ENCODE data around the gene HADHB. TPM values are rescaled to one million over a fixed set of nuclear protein-coding genes. Genes with fewer than 3 reads are reported as not detected.
"Not testable (repeated sequence)": the region's sequence is repeated elsewhere in the genome, so short reads cannot be mapped to it uniquely, and the experiment has no call there.

The HADHB gene
- total and polyA plus RNA-seq, 2 experiments from 2014 or later: 131 to 133 TPM

- WGBS (ENCODE audit: low lambda C conversion rate, missing lambda C conversion rate): 100% methylated on average over 1 of the region's 1 CpG
- no peak overlapping the region for H3K4me3 ChIP-seq
- TF ChIP-seq EZH2phosphoT487 (IDR thresholded peaks at IDR 0.05; ENCODE audit: low read depth, severe bottlenecking, unreplicated experiment) (no peak), CTCF (IDR thresholded peaks at IDR 0.05; ENCODE audit: poor library complexity) (no peak), EZH2 (IDR thresholded peaks at IDR 0.05; ENCODE audit: borderline replicate concordance) (no peak)
- no peak overlapping the region for H3K27ac ChIP-seq
- H3K4me1 ChIP-seq (ENCODE audit: insufficient read depth): no peaks in the 10 kb centered on the region
- no peaks in the 10 kb centered on the region for H3K79me2 ChIP-seq
- H2AFZ ChIP-seq: no peak overlapping the region
- no peaks in the 10 kb centered on the region for H3K27me3 ChIP-seq
- H3K9me2 ChIP-seq (replicated peaks; ENCODE audit: insufficient read depth): no peaks in the 10 kb centered on the region
- no peak overlapping the region for H3K4me2 ChIP-seq
- H3K9me3 ChIP-seq (ENCODE audit: low read depth): no peaks in the 10 kb centered on the region
- no peak for DNase-seq (ENCODE audit: low spot score)
- H4K20me1 ChIP-seq (ENCODE audit: insufficient read depth, poor library complexity, severe bottlenecking): no peaks in the 10 kb centered on the region
- H3K36me3 ChIP-seq (replicated peaks; ENCODE audit: insufficient read depth, low read depth): no peaks in the 10 kb centered on the region
Measured at GRCh38 chr2:26326514-26326913, 81.8 kb downstream of the HADHB start.

DNA sequence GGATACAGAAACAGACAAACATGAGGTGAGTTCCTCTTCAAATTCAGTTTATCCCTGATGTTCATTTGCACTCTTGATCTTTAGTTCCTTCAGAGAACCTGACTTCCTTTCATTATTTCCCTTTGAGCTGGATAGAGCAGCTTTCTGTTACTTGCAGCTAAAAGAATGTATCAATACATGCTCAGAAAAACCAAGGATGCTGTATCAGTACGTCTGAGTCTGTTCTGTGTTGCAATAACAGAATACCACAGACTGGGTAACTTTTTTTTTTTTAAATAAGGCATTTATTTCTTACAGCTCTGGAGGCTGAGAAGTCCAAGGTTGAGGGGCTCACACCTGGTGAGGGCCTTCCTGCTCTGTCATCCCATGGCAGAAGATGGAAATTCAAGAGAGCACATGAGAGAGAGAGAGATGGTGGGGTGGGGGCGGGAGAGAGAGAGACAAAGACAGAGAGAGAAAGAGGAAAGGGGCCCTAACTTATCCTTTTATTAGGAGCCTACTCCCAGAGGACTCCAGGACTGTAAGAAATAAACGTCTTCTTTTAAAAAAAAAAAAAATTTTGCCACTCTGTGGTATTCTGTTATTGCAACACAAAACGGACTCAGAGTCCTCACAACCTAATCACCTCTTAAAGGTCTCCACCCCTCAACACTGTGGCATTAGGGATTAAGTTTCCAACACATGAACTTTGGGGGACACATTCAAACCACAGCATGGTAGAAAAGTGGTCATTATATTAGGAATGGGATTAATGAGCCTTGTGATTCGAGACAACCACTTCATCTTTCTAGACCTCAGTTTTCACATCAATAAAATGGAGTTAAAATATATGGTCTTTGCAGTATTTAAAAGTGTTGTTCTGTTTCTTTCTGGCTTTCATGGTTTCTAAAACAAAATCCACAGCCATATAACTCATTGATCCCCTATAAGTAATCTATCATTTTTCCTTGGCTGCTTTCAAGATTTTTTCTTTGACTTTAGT lies 82.8 kb downstream of the HADHB start:
- Histone ChIP-seq H3K79me2 (no peaks in the 10 kb centered on the region), H3K9me3 (ENCODE audit: low read depth) (no peaks in the 10 kb centered on the region), H3K27ac (no peak overlapping the region), H3K4me1 (ENCODE audit: insufficient read depth) (no peaks in the 10 kb centered on the region), H3K36me3 (replicated peaks; ENCODE audit: insufficient read depth, low read depth) (no peaks in the 10 kb centered on the region), H3K4me3 (no peak overlapping the region), H3K27me3 (no peaks in the 10 kb centered on the region), H2AFZ (no peak overlapping the region), H4K20me1 (ENCODE audit: insufficient read depth, poor library complexity, severe bottlenecking) (no peaks in the 10 kb centered on the region), H3K4me2 (no peak overlapping the region), H3K9me2 (replicated peaks; ENCODE audit: insufficient read depth) (no peaks in the 10 kb centered on the region)
- TF ChIP-seq EZH2 (IDR thresholded peaks at IDR 0.05; ENCODE audit: borderline replicate concordance): no peak
- no peak for TF ChIP-seq CTCF (IDR thresholded peaks at IDR 0.05; ENCODE audit: poor library complexity)
- TF ChIP-seq EZH2phosphoT487 (IDR thresholded peaks at IDR 0.05; ENCODE audit: low read depth, severe bottlenecking, unreplicated experiment): no peak
- no peak for DNase-seq (ENCODE audit: low spot score)
- 60% methylated on average over 4 of the region's 5 CpGs for WGBS (ENCODE audit: low lambda C conversion rate, missing lambda C conversion rate)

- H3K4me3 ChIP-seq; H3K4me1 ChIP-seq (ENCODE audit: insufficient read depth); H3K4me2 ChIP-seq; H3K79me2 ChIP-seq; H4K20me1 ChIP-seq (ENCODE audit: insufficient read depth, poor library complexity, severe bottlenecking); H2AFZ ChIP-seq; DNase-seq (ENCODE audit: low spot score); H3K27me3 ChIP-seq; H3K9me2 ChIP-seq (replicated peaks; ENCODE audit: insufficient read depth); H3K9me3 ChIP-seq (ENCODE audit: low read depth); H3K27ac ChIP-seq; H3K36me3 ChIP-seq (replicated peaks; ENCODE audit: insufficient read depth, low read depth): not testable (repeated sequence)
- WGBS (ENCODE audit: low lambda C conversion rate, missing lambda C conversion rate): 93% methylated on average over 4 of the region's 4 CpGs
Measured at GRCh38 chr2:26329083-26329482, 84.3 kb downstream of the HADHB start.

DNA sequence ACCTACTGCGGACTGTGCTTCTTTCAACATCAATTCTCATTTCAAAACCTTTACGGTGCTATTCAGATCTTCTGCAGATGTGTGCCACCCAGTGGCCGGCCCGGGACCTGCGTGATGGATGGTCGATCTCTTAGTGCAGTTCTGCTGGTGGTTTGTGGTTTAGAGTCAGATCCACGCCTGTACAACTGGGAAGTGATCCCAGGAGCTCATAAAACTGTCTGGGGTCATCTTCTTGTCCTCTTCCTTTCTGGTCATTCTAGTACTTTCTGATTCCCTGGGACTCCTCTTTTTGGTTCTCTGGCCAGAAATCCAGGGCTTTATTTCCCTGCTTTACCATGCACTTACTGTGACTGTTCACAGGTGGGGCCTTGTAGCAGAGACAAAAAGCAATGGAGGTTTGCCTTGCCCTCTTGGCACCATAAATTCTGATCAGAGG lies 85.4 kb downstream of the HADHB start:
- peak; percentile 89 for DNase-seq (ENCODE audit: low spot score)
- Histone ChIP-seq H3K9me2 (replicated peaks; ENCODE audit: insufficient read depth) (no peaks in the 10 kb centered on the region), H3K27me3 (no peaks in the 10 kb centered on the region), H3K4me1 (ENCODE audit: insufficient read depth) (no peaks in the 10 kb centered on the region), H4K20me1 (ENCODE audit: insufficient read depth, poor library complexity, severe bottlenecking) (no peaks in the 10 kb centered on the region), H3K4me2 (no peak overlapping the region), H2AFZ (no peak overlapping the region), H3K27ac (no peak overlapping the region), H3K9me3 (ENCODE audit: low read depth) (no peaks in the 10 kb centered on the region), H3K79me2 (no peaks in the 10 kb centered on the region), H3K36me3 (replicated peaks; ENCODE audit: insufficient read depth, low read depth) (no peaks in the 10 kb centered on the region), H3K4me3 (no peak overlapping the region)
- 9% methylated on average over 7 of the region's 7 CpGs for WGBS (ENCODE audit: low lambda C conversion rate, missing lambda C conversion rate)
- TF ChIP-seq CTCF (IDR thresholded peaks at IDR 0.05; ENCODE audit: poor library complexity) (peak; percentile 95), EZH2 (IDR thresholded peaks at IDR 0.05; ENCODE audit: borderline replicate concordance) (no peak)
